IPS-18a (cell line): ENCODE measurements around the gene NEB.
"Not testable (repeated sequence)": the region's sequence is repeated elsewhere in the genome, so short reads cannot be mapped to it uniquely, and the experiment has no call there.

Experiments
- H3K27ac ChIP-seq: one replicate; pipeline ENCODE4 v1.5.1; 2013; ENCODE audit warnings: low read length
- H3K27me3 ChIP-seq: one replicate; pipeline ENCODE4 v1.6.1; 2013; ENCODE audit warnings: mild to moderate bottlenecking, low read length; ENCODE audit not compliant: control insufficient read depth, insufficient read depth
- H3K36me3 ChIP-seq: one replicate; pipeline ENCODE4 v1.6.1; 2013; ENCODE audit warnings: low read depth, low read length; ENCODE audit not compliant: control insufficient read depth
- H3K4me1 ChIP-seq: one replicate; pipeline ENCODE4 v1.6.1; 2013; ENCODE audit warnings: low read depth, low read length; ENCODE audit not compliant: control insufficient read depth
- H3K4me3 ChIP-seq: one replicate; pipeline ENCODE4 v1.5.1; 2013; ENCODE audit warnings: low read length
- H3K9ac ChIP-seq: one replicate; pipeline ENCODE4 v1.6.1; 2013; ENCODE audit warnings: mild to moderate bottlenecking, low read length, moderate library complexity
- H3K9me3 ChIP-seq: one replicate; pipeline ENCODE4 v1.6.1; 2013; ENCODE audit warnings: low read depth, low read length; ENCODE audit not compliant: control insufficient read depth

NEB gene

GRCh38 chr2:151562398-151562797, 171.9 kb downstream of the NEB start:
- no peaks in the 10 kb centered on the region for H3K9me3 ChIP-seq
- H3K27me3 ChIP-seq, result no peaks in the 10 kb centered on the region
- H3K9ac ChIP-seq, result no peak overlapping the region
- no peaks in the 10 kb centered on the region for H3K36me3 ChIP-seq
- H3K4me3 ChIP-seq, result no peak overlapping the region
- no peaks in the 10 kb centered on the region for H3K4me1 ChIP-seq
- H3K27ac ChIP-seq, result no peak overlapping the region

DNA sequence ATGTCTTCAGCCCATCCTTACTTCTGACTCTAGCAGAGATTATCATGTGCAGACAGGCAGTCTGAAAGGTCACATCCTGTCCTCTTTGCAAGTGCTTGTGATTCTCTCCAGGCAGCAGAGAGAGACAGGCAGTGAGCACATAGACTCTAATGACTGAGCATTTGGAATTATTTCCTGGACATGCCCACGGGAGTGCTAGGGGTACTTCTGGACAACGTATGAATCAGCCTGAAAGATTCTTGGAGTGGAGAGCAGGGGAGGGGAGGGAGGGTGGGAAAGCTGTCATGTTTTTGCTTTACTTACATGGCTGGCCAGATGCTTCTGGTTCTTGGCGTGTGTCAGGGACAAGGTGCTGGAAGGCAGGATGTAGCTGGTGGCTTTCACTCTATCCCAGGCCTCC, 174.0 kb downstream of the NEB start:
- no peaks in the 10 kb centered on the region for H3K9me3 ChIP-seq
- no peaks in the 10 kb centered on the region for H3K4me1 ChIP-seq
- no peaks in the 10 kb centered on the region for H3K36me3 ChIP-seq
- no peak overlapping the region for H3K4me3 ChIP-seq
- H3K9ac ChIP-seq, result no peak overlapping the region
- no peaks in the 10 kb centered on the region for H3K27me3 ChIP-seq
- H3K27ac ChIP-seq, result no peak overlapping the region

DNA sequence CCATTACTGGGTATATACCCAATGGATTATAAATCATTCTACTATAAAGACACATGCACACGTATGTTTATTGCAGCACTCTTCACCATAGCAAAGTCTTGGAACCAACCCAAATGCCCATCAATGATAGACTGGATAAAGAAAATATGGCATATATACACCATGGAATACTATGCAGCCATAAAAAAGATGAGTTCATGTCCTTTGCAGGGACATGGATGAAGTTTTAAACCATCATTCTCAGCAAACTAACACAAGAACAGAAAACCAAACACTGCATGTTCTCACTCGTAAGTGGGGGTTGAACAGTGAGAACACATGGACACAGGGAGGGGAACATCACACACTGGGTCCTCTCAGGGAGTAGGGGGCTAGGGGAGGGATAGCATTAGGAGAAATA, 174.8 kb downstream of the NEB start:
- not testable (repeated sequence) for H3K9ac ChIP-seq, H3K36me3 ChIP-seq, H3K9me3 ChIP-seq

DNA sequence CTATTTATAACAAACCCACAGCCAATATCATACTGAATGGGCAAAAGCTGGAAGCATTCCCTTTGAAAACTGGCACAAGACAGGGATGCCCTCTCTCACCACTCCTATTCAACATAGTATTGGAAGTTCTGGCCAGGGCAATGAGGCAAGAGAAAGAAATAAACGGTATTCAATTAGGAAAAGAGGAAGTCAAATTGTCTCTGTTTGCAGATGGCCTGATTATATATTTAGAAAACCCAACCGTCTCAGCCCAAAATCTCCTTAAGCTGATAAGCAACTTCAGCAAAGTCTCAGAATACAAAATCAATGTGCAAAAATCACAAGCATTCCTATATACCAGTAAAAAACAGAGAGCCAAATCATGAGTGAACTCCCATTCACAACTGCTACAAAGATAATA, 176.4 kb downstream of the NEB start:
- H3K27ac ChIP-seq, H3K27me3 ChIP-seq, H3K36me3 ChIP-seq, H3K9ac ChIP-seq, H3K4me3 ChIP-seq, H3K9me3 ChIP-seq, H3K4me1 ChIP-seq: not testable (repeated sequence)

More for the DNA sequence above, 174.8 kb downstream of the NEB start:
- H3K27ac ChIP-seq, H3K4me1 ChIP-seq, H3K27me3 ChIP-seq, H3K4me3 ChIP-seq: not testable (repeated sequence)

DNA sequence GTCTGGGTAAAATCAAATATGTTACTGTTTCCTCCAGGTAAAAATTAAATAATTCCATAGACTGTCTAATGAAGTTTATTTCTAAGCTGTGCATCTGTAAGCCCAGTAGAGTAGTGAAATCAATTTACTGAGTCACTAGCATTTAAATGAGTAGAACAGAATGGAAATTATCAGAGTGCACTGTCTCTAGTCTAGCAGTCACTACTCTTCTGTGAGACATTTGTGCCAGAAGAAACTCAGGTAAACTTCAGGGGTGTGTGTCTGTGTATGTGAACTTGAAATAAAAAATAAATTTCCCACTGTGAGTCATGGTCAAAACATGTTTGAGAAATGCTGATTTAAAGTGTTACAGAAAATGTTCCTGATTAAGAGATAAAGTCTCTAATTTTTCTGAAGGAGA, 178.2 kb downstream of the NEB start:
- H3K27ac ChIP-seq, result no peak overlapping the region
- H3K36me3 ChIP-seq, result no peaks in the 10 kb centered on the region
- no peaks in the 10 kb centered on the region for H3K9me3 ChIP-seq
- H3K27me3 ChIP-seq, result no peaks in the 10 kb centered on the region
- no peak overlapping the region for H3K4me3 ChIP-seq
- no peaks in the 10 kb centered on the region for H3K4me1 ChIP-seq
- no peak overlapping the region for H3K9ac ChIP-seq

DNA sequence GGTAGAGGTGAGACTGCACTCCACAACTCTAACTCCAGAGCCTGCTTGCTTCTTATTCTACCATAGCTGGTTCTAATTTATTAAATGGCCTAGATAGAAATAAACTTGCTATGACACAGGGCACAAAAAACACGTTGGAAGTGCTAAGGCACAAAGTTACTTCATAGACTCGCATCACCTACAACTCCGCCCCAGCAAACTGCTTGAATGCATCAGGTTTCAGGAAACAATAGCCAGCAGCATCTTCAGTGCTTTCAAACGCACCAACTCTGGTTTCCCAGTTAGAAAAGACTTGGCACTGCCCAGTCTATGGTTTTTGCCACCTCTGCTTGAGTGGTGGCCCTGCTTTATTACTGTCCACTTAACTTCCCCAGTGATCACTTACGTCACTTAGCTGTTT, 182.0 kb downstream of the NEB start:
- H3K9ac ChIP-seq, result no peak overlapping the region
- no peaks in the 10 kb centered on the region for H3K4me1 ChIP-seq
- H3K4me3 ChIP-seq, result no peak overlapping the region
- H3K27me3 ChIP-seq, result no peaks in the 10 kb centered on the region
- no peaks in the 10 kb centered on the region for H3K9me3 ChIP-seq
- no peak overlapping the region for H3K27ac ChIP-seq
- H3K36me3 ChIP-seq, result no peaks in the 10 kb centered on the region

GRCh38 chr2:151551556-151551955, 182.7 kb downstream of the NEB start:
- no peak overlapping the region for H3K27ac ChIP-seq
- H3K4me3 ChIP-seq, result no peak overlapping the region
- no peaks in the 10 kb centered on the region for H3K4me1 ChIP-seq
- H3K36me3 ChIP-seq, result no peaks in the 10 kb centered on the region
- no peak overlapping the region for H3K9ac ChIP-seq
- no peaks in the 10 kb centered on the region for H3K9me3 ChIP-seq
- H3K27me3 ChIP-seq, result no peaks in the 10 kb centered on the region

- Histone ChIP-seq H3K27ac (no peak overlapping the region), H3K4me1 (peaks cover 6% of the 10 kb centered on the region), H3K27me3 (no peaks in the 10 kb centered on the region), H3K9ac (no peak overlapping the region), H3K4me3 (no peak overlapping the region), H3K9me3 (no peaks in the 10 kb centered on the region), H3K36me3 (no peaks in the 10 kb centered on the region)
Measured at GRCh38 chr2:151549191-151549590, 185.1 kb downstream of the NEB start.

GRCh38 chr2:151544449-151544848, 189.8 kb downstream of the NEB start:
- H3K27ac ChIP-seq, result no peak overlapping the region
- no peaks in the 10 kb centered on the region for H3K36me3 ChIP-seq
- H3K27me3 ChIP-seq, result no peaks in the 10 kb centered on the region
- H3K4me3 ChIP-seq, result no peak overlapping the region
- H3K4me1 ChIP-seq, result peaks cover 6% of the 10 kb centered on the region
- no peak overlapping the region for H3K9ac ChIP-seq
- no peaks in the 10 kb centered on the region for H3K9me3 ChIP-seq

DNA sequence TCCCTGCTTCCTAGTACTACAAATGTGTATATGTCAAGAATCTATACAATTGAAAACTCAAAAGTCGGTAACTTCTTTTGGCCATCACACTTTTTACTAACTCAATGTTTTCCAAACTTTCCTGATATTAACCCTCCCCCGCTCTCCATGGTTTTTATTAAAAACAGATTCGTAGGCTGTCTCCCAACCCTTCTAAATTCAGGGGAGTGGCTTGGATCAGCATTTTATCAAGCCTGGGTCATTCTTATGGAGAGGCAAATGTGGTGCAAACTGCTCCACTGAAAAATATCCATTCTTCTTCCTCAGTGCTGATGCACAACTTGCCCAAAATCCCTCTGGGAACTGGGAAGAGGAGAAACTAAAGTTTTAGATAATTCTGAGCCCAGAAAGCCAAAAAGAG, 190.4 kb downstream of the NEB start:
- H3K4me1 ChIP-seq, result peaks cover 6% of the 10 kb centered on the region
- H3K9ac ChIP-seq, result no peak overlapping the region
- H3K4me3 ChIP-seq, result no peak overlapping the region
- H3K27me3 ChIP-seq, result no peaks in the 10 kb centered on the region
- no peak overlapping the region for H3K27ac ChIP-seq
- H3K9me3 ChIP-seq, result no peaks in the 10 kb centered on the region
- no peaks in the 10 kb centered on the region for H3K36me3 ChIP-seq

DNA sequence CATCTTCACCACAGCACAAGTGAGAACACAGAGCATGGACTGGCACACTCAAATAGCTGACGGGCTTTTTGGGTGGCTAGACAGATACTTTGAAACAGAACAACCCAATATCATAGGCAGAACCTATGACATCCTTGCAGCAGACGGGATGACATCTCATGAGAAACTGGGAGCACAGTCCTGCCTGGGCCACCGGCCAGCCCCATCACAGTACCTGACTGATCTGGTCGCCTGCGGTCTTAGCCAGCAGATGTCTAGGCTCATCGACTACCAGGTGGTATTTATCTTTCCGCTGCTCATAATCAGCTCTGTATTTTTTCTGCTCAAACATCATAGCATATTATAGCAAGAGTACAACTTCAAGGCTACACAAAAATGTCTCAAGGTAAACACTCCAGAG, 200.3 kb downstream of the NEB start:
- H3K27me3 ChIP-seq, result no peaks in the 10 kb centered on the region
- no peaks in the 10 kb centered on the region for H3K4me1 ChIP-seq
- H3K9me3 ChIP-seq, result no peaks in the 10 kb centered on the region

GRCh38 chr2:151533127-151533526, 201.1 kb downstream of the NEB start:
- no peak overlapping the region for H3K4me3 ChIP-seq
- no peaks in the 10 kb centered on the region for H3K9me3 ChIP-seq
- H3K27me3 ChIP-seq, result no peaks in the 10 kb centered on the region
- H3K9ac ChIP-seq, result no peak overlapping the region
- H3K4me1 ChIP-seq, result no peaks in the 10 kb centered on the region
- H3K27ac ChIP-seq, result no peak overlapping the region
- H3K36me3 ChIP-seq, result no peaks in the 10 kb centered on the region

More for the DNA sequence above, 200.3 kb downstream of the NEB start:
- Histone ChIP-seq H3K36me3 (no peaks in the 10 kb centered on the region), H3K9ac (no peak overlapping the region), H3K4me3 (no peak overlapping the region), H3K27ac (no peak overlapping the region)
